K562 (cell line): ENCODE data around the gene EFEMP2. TPM values are rescaled to one million over a fixed set of nuclear protein-coding genes. Genes with fewer than 3 reads are reported as not detected.

Experiments
- ATAC-seq: fragments of 200-7000 bp; cut with Tn5 transposase; 3 replicates; pipeline ENCODE4 v1.9.1; 2020; ENCODE audit warnings: moderate library complexity
- BruUV-seq: library from RNA; stranded (reverse); fragments of 400-500 nt; replicated peaks from 2 replicates; lab custom pipeline; 2021; lab: Mats Ljungman, UMichigan
- CTCF ChIA-PET: fragments of 300-600 bp; formaldehyde crosslinking; extraction: SDS; loops from one replicate; lab custom pipeline; 2021; ENCODE audit warnings: low intra/inter-chr PET ratio; lab: Yijun Ruan, JAX
- POLR2A ChIA-PET: fragments of 300-600, 350-650 bp; sonication (Branson Sonifier 250); formaldehyde crosslinking; extraction: SDS; loops from one replicate; lab custom pipeline; 2021; ENCODE audit warnings: antibody characterized with exemption, inconsistent platforms; lab: Yijun Ruan, JAX
- DNase-seq, 4 experiments: peaks; one replicate each; pipeline versions ENCODE4 v3.0.0 to v3.0.0-alpha.2; 2011 to 2018; ENCODE audit warnings: low spot score in 3 of 4, mixed read lengths in 3 of 4; ENCODE audit errors: extremely low read depth in 1 of 4
- FAIRE-seq: peaks from 2 replicates; lab custom pipeline; 2011; peaks lifted over from hg19 to GRCh38; lab: Jason Lieb, UNC
- H2AFZ ChIP-seq: 2 replicates; pipeline ENCODE4 v1.6.0; 2011; ENCODE audit warnings: low read depth, low read length, control low read depth, inconsistent platforms
- H3K27ac ChIP-seq: fragments of 200-600 bp; 3 replicates; pipeline ENCODE4 v1.8.0; 2011; ENCODE audit warnings: low read depth, mild to moderate bottlenecking, control low read depth, inconsistent platforms, low read length, moderate library complexity, mixed read lengths; ENCODE audit errors: extremely low read depth
- H3K27me3 ChIP-seq, 2 experiments: fragments of 300-600 bp in 1 of 2; 2 replicates in 1 of 2; 3 replicates in 1 of 2; pipeline versions ENCODE4 v1.6.0 to v1.8.0; 2011; ENCODE audit warnings: inconsistent platforms in 2 of 2, low read length in 2 of 2, mild to moderate bottlenecking in 1 of 2, mixed read lengths in 1 of 2, moderate library complexity in 1 of 2; ENCODE audit not compliant: control insufficient read depth in 2 of 2, insufficient read depth in 2 of 2
- H3K36me3 ChIP-seq: fragments of 300-600 bp; 3 replicates; pipeline ENCODE4 v1.8.0; 2011; ENCODE audit warnings: mild to moderate bottlenecking, low read length, inconsistent platforms; ENCODE audit not compliant: control insufficient read depth, insufficient read depth
- H3K4me1 ChIP-seq, 2 experiments: fragments of 200-600 bp in 1 of 2; replicated peaks in 1 of 2; 2 replicates in 1 of 2; 3 replicates in 1 of 2; pipeline versions ENCODE4 v1.5.1 to v1.8.0; 2011; ENCODE audit warnings: inconsistent platforms in 2 of 2, low read length in 2 of 2, mild to moderate bottlenecking in 1 of 2, mixed read lengths in 1 of 2, moderate library complexity in 1 of 2; ENCODE audit not compliant: control insufficient read depth in 2 of 2, insufficient read depth in 2 of 2
- H3K4me2 ChIP-seq: 2 replicates; pipeline ENCODE4 v1.6.1; 2011; ENCODE audit warnings: low read length, control low read depth, inconsistent platforms, mixed read lengths; ENCODE audit not compliant: insufficient read depth
- H3K4me3 ChIP-seq: fragments of 200-600 bp; sonication (generic), shearing (Covaris generic); 2 replicates; pipeline ENCODE4 v1.5.1; 2016; ENCODE audit warnings: control low read depth, inconsistent platforms
- H3K79me2 ChIP-seq: fragments of 200-600 bp; 3 replicates; pipeline ENCODE4 v1.8.0; 2011; ENCODE audit warnings: low read length, inconsistent platforms; ENCODE audit not compliant: control insufficient read depth, insufficient read depth
- H3K9ac ChIP-seq, 2 experiments: 2 replicates each; pipeline versions ENCODE4 v1.6.0 to v1.6.1; 2011; ENCODE audit warnings: low read depth in 2 of 2, low read length in 2 of 2, control low read depth in 1 of 2, inconsistent platforms in 1 of 2, mild to moderate bottlenecking in 1 of 2, mixed read lengths in 1 of 2; ENCODE audit not compliant: insufficient read depth in 1 of 2
- H3K9me1 ChIP-seq: one replicate; pipeline ENCODE4 v1.6.0; 2011; ENCODE audit warnings: inconsistent platforms, mild to moderate bottlenecking, low read length, moderate library complexity; ENCODE audit not compliant: control insufficient read depth, insufficient read depth
- H3K9me3 ChIP-seq: replicated peaks from 2 replicates; pipeline ENCODE4 v1.5.1; 2011; ENCODE audit warnings: low read depth, low read length, inconsistent platforms; ENCODE audit not compliant: control insufficient read depth, insufficient read depth
- H4K20me1 ChIP-seq: replicated peaks from 2 replicates; pipeline ENCODE4 v1.6.1; 2011; ENCODE audit warnings: low read length, inconsistent platforms, mixed read lengths; ENCODE audit not compliant: control insufficient read depth, insufficient read depth
- GABPB1 ChIP-seq: sonication (generic); formaldehyde crosslinking; IDR thresholded peaks from 2 replicates; pipeline ENCODE4 v1.8.0; 2022; ENCODE audit warnings: mild to moderate bottlenecking, missing genetic modification reagents
- HES1 ChIP-seq: fragments of 450-650 bp; IDR thresholded peaks from 2 replicates; pipeline ENCODE4 v1.6.1; 2016; ENCODE audit warnings: low read depth, mild to moderate bottlenecking, moderate library complexity
- JUND ChIP-seq, 2 experiments: IDR thresholded peaks; 2 replicates in 1 of 2; 3 replicates in 1 of 2; pipeline ENCODE4 v1.6.1; 2011; ENCODE audit warnings: borderline replicate concordance in 2 of 2, low read depth in 2 of 2, low read length in 2 of 2, improper control_type of control experiment in 1 of 2, missing biosample characterization in 1 of 2, missing genetic modification characterization in 1 of 2, missing genetic modification reagents in 1 of 2
- KDM5B ChIP-seq: fragments of 200-600 bp; sonication (generic); IDR thresholded peaks from 2 replicates; pipeline ENCODE4 v1.6.1; 2012; ENCODE audit warnings: low read depth, mild to moderate bottlenecking, moderate library complexity, low read length, control low read depth, inconsistent platforms; ENCODE audit not compliant: insufficient replicate concordance
- NR2C1 ChIP-seq, 2 experiments: fragments of 450-650 bp; IDR thresholded peaks; 2 replicates each; pipeline ENCODE4 v1.6.1; 2017; ENCODE audit warnings: mild to moderate bottlenecking in 2 of 2, antibody characterized with exemption in 1 of 2, inconsistent platforms in 1 of 2, missing compliant biosample characterization in 1 of 2, missing genetic modification characterization in 1 of 2
- POLR2A ChIP-seq: fragments of 450-650 bp; conservative IDR thresholded peaks from 2 replicates; pipeline ENCODE4 v1.6.1; 2016
- POLR2G ChIP-seq: fragments of 200-400 bp; formaldehyde crosslinking; IDR thresholded peaks from 2 replicates; pipeline ENCODE4 v1.6.1; 2017; ENCODE audit warnings: low read depth, mild to moderate bottlenecking, antibody characterized with exemption, low read length, moderate library complexity
- RBFOX2 ChIP-seq: fragments of 200-400 bp; formaldehyde crosslinking; IDR thresholded peaks from 2 replicates; pipeline ENCODE4 v1.6.1; 2017; ENCODE audit warnings: low read depth, mild to moderate bottlenecking, low read length, moderate library complexity
- RBM22 ChIP-seq: fragments of 200-400 bp; formaldehyde crosslinking; IDR thresholded peaks from 2 replicates; pipeline ENCODE4 v1.6.1; 2018; ENCODE audit warnings: low read length, low read depth; ENCODE audit not compliant: poor library complexity, severe bottlenecking
- SUPT5H ChIP-seq: fragments of 450-650 bp; IDR thresholded peaks from 2 replicates; pipeline ENCODE4 v1.6.1; 2016
- ZBTB33 ChIP-seq: sonication (generic); formaldehyde crosslinking; IDR thresholded peaks from 2 replicates; pipeline ENCODE4 v1.8.1; 2023; ENCODE audit warnings: mild to moderate bottlenecking, missing genetic modification reagents
- ZFP36 ChIP-seq: fragments of 150-350 bp; IDR thresholded peaks from 2 replicates; pipeline ENCODE4 v1.6.1; 2018; ENCODE audit warnings: low read length, low read depth; ENCODE audit not compliant: partially characterized antibody
- whole genome bisulfite sequencing: fragments of 100-300 bp; shearing (Covaris generic); methylation state at CpG from one replicate; pipeline ENCODE4 v1.1.6; 2016; ENCODE audit warnings: low coverage, mixed read lengths; ENCODE audit not compliant: insufficient coverage; ENCODE audit errors: missing lambda C conversion rate; 5-methylcytosine and 5-hydroxymethylcytosine counted together
- in situ Hi-C: fragments of 300-500 bp; cut with MboI; formaldehyde crosslinking; loops from 4 replicates; pipeline ENCODE4 v1.15.0; 2018; ENCODE audit warnings: inconsistent platforms, mixed read lengths
- intact Hi-C: fragments of 100-400 bp; cut with micrococcal nuclease; formaldehyde crosslinking; loops from 2 replicates; pipeline ENCODE4 v1.14.2; 2022
- polyA plus RNA-seq, 8 experiments: library from polyadenylated mRNA; depleted of rRNA in 4 of 8; stranded (reverse) in 5 of 8; unstranded in 3 of 8; fragments of >200 nt; fragmentation: Nextera tagmentation in 2 of 8; fragmentation: Illumina TruSeq in 1 of 8; extraction: Ambion mirVana in 2 of 8; extraction: Trizol in 1 of 8; gene quantifications; 2 replicates each; pipeline versions ENCODE4 v1.2.1 to v1.2.3, GENCODE V29; 2011 to 2014; ENCODE audit warnings: inconsistent platforms in 1 of 8, missing spikeins in 1 of 8
- total RNA-seq, 7 experiments: library from RNA; depleted of rRNA in 6 of 7; stranded (reverse); fragments of >200 nt in 6 of 7; fragmentation: Illumina TruSeq in 2 of 7; extraction: Trizol in 2 of 7; gene quantifications; 2 replicates each; pipeline versions ENCODE4 v1.2.1 to v1.2.3, GENCODE V29; 2011 to 2021; ENCODE audit warnings: low replicate concordance in 1 of 7

The EFEMP2 gene
- total and polyA plus RNA-seq, 9 of the 15 experiments (the other 6 are each of a cell fraction or from before 2014, with no cell fraction given): 0.07 to 2.9 (median 0.69) TPM; not detected in 1

- no peak overlapping the region for H2AFZ ChIP-seq
- H4K20me1 ChIP-seq: no peaks in the 10 kb centered on the region
- no peaks in the 10 kb centered on the region for H3K79me2 ChIP-seq
- in situ Hi-C loops (no loop called here), intact Hi-C loops (no loop called here)
- H3K4me2 ChIP-seq: no peak overlapping the region
- H3K9me1 ChIP-seq: no peaks in the 10 kb centered on the region
- no peak overlapping the region for H3K27ac ChIP-seq
- H3K36me3 ChIP-seq: peaks cover 34% of the 10 kb centered on the region; the same call in 2 of the 3 replicates
- ChIA-PET POLR2A (interaction anchor here (0.6 to 8.2 kb wide), 12 partner anchors 10 to 317 kb away, joined by 3 to 151 read pairs (median 4); partner anchors contain the start of genes CCDC85B, CFL1, CTSW and FIBP), CTCF (no interaction called here)
- peak overlapping the region in 1 of 2 experiments; percentile 81; a peak in 2 of 4 replicates for H3K9ac ChIP-seq
- no peak for FAIRE-seq
- no peaks in the 10 kb centered on the region for H3K27me3 ChIP-seq
- TF ChIP-seq HES1 (no peak), SUPT5H (0 out of 2 replicates have a peak, but pooled peaks have one; percentile 31), RBM22 (peak; percentile 74), GABPB1 (0 out of 2 replicates have a peak, but pooled peaks have one; percentile 5), NR2C1 (IDR thresholded peaks at IDR 0.05) (peak; percentile 14; the same call in 1 of the 2 replicates), NR2C1 (tag; IDR thresholded peaks at IDR 0.05) (no peak), ZBTB33 (CRISPR knock-in tag) (peak; percentile 55; the same call in 1 of the 2 replicates), KDM5B (peak; percentile 8), POLR2A (peak; percentile 33; the same call in 1 of the 2 replicates), JUND (IDR thresholded peaks at IDR 0.05; ENCODE audit: borderline replicate concordance, low read depth, low read length) (no peak), JUND (tag; IDR thresholded peaks at IDR 0.05; ENCODE audit: borderline replicate concordance, low read depth, low read length) (no peak), POLR2G (peak; percentile 89), RBFOX2 (peak; percentile 48; the same call in 1 of the 2 replicates), ZFP36 (no peak)
- no peaks in the 10 kb centered on the region for H3K9me3 ChIP-seq
- no TSS peak for BruUV-seq
- DNase-seq: no peak
- H3K4me3 ChIP-seq: no peak overlapping the region
- peak; percentile 2 for ATAC-seq
- WGBS: 70% methylated on average over 19 of the region's 24 CpGs
- peaks cover 23 to 71% of the 10 kb centered on the region in 2 experiments for H3K4me1 ChIP-seq
Measured at GRCh38 chr11:65869643-65870306, 2.8 kb downstream of the EFEMP2 start.
